ENCODE results near the gene TCF15. TPM values are rescaled to one million over a fixed set of nuclear protein-coding genes. Genes with fewer than 3 reads are reported as not detected.

TCF15 gene
- total and polyA plus RNA-seq, 2 of the 13 experiments (the other 11 are each of a cell fraction or from before 2014, with no cell fraction given), result not detected

DNA sequence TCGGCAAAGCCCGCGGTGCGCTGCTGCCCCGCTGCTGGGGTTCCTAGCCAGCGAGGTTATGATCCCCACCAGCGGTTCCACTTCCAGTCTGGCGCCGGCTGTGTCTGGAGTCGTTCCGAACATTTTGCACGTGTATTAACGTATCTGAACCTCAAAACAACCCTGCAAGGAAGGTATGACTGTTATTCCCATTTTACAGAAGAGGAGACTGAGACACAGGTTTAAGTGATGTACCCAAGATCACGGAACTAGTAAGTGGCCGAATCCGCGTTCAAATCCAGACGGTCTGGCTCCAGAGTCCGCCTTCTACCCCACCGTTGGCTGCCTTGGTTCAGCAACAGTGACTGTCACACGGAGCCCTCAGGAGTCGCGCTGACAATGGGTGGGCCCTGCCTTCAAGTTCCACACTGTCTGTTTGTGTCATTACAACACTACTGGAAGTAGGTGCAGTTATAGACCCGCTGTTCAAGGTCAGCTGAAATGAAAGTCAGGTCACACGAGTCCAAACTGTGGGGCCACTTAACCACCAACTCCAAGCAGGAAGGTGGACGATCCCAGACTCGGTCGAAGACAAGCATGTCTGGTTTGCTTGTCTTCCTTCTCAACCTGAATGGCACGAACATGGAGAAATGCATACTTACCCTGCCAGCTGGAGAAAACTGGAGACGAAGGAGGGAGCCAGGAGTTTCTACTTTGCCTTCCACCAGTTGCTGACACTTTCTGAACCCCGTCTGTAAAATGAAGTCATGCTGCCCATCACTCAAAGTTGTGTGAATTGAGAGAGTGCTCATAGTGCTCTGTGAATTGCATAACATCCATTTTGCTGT is 43.7 kb upstream of the TCF15 start (continued):
- TF ChIP-seq, protein P1, sequence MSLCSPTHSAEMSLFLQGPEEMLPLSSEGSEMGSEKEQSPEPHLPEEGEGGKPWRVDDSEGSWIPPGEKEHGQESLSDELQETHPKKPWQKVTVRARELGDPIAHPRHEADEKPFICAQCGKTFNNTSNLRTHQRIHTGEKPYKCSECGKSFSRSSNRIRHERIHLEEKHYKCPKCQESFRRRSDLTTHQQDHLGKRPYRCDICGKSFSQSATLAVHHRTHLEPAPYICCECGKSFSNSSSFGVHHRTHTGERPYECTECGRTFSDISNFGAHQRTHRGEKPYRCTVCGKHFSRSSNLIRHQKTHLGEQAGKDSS (CRISPR knock-in tag; IDR thresholded peaks at IDR 0.05; ENCODE audit: borderline replicate concordance, low read depth), result peak; percentile 26; the same call in 1 of the 2 replicates
- TF ChIP-seq, protein P2, sequence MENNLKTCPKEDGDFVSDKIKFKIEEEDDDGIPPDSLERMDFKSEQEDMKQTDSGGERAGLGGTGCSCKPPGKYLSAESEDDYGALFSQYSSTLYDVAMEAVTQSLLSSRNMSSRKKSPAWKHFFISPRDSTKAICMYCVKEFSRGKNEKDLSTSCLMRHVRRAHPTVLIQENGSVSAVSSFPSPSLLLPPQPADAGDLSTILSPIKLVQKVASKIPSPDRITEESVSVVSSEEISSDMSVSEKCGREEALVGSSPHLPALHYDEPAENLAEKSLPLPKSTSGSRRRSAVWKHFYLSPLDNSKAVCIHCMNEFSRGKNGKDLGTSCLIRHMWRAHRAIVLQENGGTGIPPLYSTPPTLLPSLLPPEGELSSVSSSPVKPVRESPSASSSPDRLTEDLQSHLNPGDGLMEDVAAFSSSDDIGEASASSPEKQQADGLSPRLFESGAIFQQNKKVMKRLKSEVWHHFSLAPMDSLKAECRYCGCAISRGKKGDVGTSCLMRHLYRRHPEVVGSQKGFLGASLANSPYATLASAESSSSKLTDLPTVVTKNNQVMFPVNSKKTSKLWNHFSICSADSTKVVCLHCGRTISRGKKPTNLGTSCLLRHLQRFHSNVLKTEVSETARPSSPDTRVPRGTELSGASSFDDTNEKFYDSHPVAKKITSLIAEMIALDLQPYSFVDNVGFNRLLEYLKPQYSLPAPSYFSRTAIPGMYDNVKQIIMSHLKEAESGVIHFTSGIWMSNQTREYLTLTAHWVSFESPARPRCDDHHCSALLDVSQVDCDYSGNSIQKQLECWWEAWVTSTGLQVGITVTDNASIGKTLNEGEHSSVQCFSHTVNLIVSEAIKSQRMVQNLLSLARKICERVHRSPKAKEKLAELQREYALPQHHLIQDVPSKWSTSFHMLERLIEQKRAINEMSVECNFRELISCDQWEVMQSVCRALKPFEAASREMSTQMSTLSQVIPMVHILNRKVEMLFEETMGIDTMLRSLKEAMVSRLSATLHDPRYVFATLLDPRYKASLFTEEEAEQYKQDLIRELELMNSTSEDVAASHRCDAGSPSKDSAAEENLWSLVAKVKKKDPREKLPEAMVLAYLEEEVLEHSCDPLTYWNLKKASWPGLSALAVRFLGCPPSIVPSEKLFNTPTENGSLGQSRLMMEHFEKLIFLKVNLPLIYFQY (CRISPR knock-in tag; IDR thresholded peaks at IDR 0.05; ENCODE audit: borderline replicate concordance), result no peak
- TF ChIP-seq ZNF792 (CRISPR knock-in tag; IDR thresholded peaks at IDR 0.05), result no peak
- TF ChIP-seq HNRNPL (IDR thresholded peaks at IDR 0.05; ENCODE audit: low read depth, low read length), result no peak
- TF ChIP-seq FOSL2 (CRISPR knock-in tag; IDR thresholded peaks at IDR 0.05), result peak; percentile 55
- TF ChIP-seq TOE1 (CRISPR knock-in tag; IDR thresholded peaks at IDR 0.05), result no peak
- TF ChIP-seq, protein P3, sequence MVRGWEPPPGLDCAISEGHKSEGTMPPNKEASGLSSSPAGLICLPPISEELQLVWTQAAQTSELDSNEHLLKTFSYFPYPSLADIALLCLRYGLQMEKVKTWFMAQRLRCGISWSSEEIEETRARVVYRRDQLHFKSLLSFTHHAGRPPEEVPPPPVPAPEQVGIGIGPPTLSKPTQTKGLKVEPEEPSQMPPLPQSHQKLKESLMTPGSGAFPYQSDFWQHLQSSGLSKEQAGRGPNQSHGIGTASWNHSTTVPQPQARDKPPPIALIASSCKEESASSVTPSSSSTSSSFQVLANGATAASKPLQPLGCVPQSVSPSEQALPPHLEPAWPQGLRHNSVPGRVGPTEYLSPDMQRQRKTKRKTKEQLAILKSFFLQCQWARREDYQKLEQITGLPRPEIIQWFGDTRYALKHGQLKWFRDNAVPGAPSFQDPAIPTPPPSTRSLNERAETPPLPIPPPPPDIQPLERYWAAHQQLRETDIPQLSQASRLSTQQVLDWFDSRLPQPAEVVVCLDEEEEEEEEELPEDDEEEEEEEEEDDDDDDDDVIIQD (CRISPR knock-in tag; IDR thresholded peaks at IDR 0.05; ENCODE audit: low read depth), result no peak
- peak; percentile 91 for TF ChIP-seq RCOR2 (CRISPR knock-in tag; IDR thresholded peaks at IDR 0.05)
- TF ChIP-seq THYN1 (CRISPR knock-in tag; IDR thresholded peaks at IDR 0.05; ENCODE audit: borderline replicate concordance, low read depth), result no peak
- peak; percentile 20; the same call in 1 of the 2 replicates for TF ChIP-seq ZNF788 (CRISPR knock-in tag; IDR thresholded peaks at IDR 0.05; ENCODE audit: borderline replicate concordance)
- no peak for TF ChIP-seq SRSF9 (IDR thresholded peaks at IDR 0.05; ENCODE audit: borderline replicate concordance, insufficient read depth, low read depth, low read length, poor library complexity, severe bottlenecking)
- no peak for TF ChIP-seq IKZF4 (CRISPR knock-in tag; IDR thresholded peaks at IDR 0.05; ENCODE audit: borderline replicate concordance, low read depth, not compliant biosample characterization)
- TF ChIP-seq, protein P4, sequence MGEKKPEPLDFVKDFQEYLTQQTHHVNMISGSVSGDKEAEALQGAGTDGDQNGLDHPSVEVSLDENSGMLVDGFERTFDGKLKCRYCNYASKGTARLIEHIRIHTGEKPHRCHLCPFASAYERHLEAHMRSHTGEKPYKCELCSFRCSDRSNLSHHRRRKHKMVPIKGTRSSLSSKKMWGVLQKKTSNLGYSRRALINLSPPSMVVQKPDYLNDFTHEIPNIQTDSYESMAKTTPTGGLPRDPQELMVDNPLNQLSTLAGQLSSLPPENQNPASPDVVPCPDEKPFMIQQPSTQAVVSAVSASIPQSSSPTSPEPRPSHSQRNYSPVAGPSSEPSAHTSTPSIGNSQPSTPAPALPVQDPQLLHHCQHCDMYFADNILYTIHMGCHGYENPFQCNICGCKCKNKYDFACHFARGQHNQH (CRISPR knock-in tag; IDR thresholded peaks at IDR 0.05), result peak; percentile 13; the same call in 1 of the 2 replicates
- TF ChIP-seq, protein P5, sequence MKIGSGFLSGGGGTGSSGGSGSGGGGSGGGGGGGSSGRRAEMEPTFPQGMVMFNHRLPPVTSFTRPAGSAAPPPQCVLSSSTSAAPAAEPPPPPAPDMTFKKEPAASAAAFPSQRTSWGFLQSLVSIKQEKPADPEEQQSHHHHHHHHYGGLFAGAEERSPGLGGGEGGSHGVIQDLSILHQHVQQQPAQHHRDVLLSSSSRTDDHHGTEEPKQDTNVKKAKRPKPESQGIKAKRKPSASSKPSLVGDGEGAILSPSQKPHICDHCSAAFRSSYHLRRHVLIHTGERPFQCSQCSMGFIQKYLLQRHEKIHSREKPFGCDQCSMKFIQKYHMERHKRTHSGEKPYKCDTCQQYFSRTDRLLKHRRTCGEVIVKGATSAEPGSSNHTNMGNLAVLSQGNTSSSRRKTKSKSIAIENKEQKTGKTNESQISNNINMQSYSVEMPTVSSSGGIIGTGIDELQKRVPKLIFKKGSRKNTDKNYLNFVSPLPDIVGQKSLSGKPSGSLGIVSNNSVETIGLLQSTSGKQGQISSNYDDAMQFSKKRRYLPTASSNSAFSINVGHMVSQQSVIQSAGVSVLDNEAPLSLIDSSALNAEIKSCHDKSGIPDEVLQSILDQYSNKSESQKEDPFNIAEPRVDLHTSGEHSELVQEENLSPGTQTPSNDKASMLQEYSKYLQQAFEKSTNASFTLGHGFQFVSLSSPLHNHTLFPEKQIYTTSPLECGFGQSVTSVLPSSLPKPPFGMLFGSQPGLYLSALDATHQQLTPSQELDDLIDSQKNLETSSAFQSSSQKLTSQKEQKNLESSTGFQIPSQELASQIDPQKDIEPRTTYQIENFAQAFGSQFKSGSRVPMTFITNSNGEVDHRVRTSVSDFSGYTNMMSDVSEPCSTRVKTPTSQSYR (CRISPR knock-in tag; IDR thresholded peaks at IDR 0.05; ENCODE audit: borderline replicate concordance), result 0 out of 2 replicates have a peak, but pooled peaks have one; percentile 3

All from HepG2 (cell line).